Embryonic facial prominence (tissue), 1 donor: Measurements from ENCODE around the gene TMX3.

Experiments used
- DNase-seq: peaks from one replicate; pipeline ENCODE4 v3.0.0-alpha.2; 2016; ENCODE audit errors: extremely low spot score

Gene TMX3

DNA sequence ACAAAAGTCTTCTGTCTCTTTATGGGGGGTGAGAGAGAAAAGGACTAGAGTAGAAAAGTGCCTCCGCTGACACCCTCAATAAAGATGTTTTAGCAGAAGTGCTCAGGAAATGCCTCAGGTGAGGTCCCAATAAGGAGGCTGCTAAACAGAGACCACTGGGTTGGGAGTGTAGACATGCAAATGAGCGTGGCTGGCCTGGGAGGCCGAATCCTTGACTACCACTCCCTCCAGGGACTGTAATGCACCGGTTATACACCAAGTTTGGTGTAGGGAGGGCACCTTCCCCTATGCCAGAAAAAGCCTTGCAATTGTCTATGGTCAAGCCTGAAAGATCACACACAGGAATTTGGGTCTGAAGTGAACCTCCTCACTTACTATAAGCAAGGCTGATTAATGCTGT is 1.8 kb downstream of the TMX3 start:
- DNase-seq: no peak

DNA sequence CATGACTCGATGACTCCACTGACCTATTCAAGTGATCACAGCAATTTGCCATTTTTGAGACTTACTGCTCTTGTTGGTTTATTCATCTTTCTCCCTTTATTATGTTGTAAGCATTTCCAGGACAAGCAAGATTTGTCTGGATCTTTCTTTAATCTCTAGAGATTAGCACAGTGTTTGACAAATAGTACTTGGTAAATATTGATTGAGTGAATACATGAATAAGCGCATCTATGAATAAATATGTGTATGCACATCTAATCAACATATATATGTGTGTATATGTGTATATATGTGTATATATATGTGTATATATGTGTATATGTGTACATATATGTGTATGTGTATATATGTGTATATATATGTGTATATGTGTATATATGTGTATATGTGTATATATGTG is 7.3 kb downstream of the TMX3 start:
- no peak for DNase-seq

DNA sequence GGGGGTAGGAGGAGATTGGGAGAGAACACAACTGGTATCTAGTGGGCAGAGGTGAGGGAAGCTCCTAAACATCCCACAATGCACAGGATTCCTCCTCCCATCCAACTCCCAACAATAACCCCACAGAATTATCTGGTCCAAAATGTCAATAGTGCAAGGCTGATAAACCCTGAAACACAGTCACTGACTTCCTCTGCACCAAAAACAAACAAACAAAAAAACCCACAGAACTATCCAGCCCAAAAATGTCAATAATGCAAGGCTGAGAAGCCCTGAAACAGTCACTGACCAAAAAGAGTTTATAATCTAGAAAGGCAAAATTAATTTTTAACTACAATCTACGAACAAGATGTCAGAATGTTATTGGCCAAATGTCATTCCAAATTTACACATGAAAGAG is 9.8 kb downstream of the TMX3 start:
- no peak for DNase-seq

DNA sequence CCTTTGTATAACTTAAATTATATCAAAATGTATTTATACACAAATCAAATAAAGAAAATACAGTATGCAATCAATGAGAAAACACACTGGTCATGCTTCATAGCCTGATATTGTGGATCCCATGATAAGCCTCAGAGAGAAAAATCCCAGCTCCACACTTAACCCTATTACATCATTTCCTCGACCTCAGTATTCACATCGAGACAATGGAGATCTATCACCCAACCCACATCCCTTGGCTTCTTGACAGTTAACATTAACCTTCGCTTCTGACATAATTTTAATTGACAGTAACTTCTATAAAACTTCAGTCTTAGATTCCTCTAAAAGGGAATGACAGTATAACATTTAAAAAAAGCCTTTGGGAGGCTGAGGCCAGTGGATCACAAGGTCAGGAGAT is 11.6 kb downstream of the TMX3 start:
- no peak for DNase-seq

DNA sequence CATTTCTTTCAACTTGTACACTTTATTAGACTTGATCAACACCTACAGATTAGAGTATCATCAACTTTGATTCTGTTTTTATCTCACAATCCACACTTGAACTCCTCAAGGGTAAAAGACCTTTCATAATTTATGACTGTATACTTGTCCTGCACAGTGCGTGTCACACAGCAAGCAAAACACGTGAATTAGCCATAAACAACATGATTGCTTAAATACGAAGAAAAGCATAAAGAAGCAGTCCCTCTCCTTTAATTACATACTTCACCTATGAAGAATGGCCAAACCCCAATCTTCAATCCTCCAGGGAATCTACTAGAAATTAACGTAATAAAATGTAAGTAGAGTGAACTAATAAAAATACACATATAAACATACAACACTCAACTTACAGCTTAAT is 13.6 kb downstream of the TMX3 start:
- DNase-seq: no peak

DNA sequence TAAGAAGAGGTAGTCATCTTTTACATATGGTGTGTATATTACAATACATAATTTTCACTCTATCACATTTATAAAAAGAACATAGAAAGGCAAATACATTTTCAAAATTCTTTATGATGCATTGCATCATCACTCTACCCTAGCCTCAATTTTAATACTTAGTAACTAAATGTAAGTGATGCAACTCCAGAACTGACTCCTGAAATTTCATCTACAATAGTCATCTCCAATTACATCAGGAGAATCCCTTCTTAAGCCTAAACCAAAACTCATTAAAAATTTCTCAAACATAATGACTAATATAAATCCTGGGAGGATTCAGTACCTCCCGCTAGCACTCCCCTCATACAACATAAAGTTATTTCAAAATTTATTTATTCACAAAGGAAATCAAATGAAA is 15.9 kb downstream of the TMX3 start:
- no peak for DNase-seq

DNA sequence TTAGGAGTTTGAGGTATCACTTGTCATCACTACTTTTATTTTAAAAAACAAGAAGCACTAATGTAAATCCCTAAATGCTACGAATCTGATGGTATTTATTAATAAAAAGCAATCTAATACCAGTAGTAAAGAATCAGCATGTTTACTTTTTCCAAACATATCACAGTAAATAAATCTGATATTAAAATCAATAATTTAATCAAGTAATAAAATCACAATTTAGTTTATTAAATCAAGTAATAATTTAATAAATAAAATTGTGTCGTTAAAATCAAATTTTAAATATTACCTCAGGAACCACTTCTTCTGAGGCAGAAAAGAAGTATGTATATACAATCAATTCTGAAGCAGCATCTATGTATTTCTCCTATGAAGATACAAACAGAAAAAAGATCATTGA is 18.0 kb downstream of the TMX3 start:
- DNase-seq: no peak

DNA sequence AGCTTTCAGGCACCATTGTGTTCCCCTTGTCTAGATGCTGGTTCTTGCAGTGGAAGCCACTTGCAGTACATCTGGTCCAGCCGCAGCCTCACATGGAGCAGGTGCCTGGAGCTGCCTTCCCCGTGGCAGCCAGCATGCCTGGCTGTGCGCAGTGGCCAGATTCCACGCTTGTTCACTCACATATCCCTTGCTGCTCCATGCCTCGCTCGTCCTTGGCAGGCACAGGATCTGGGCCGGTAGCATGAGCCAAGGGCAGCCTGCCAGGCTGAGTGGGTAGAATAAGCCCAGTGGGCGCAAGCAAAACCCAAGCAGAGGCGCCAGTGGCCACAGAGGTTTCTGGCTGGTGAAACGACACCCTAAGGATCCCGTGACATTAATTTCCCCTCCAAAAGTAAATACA is 20.6 kb downstream of the TMX3 start:
- no peak for DNase-seq

DNA sequence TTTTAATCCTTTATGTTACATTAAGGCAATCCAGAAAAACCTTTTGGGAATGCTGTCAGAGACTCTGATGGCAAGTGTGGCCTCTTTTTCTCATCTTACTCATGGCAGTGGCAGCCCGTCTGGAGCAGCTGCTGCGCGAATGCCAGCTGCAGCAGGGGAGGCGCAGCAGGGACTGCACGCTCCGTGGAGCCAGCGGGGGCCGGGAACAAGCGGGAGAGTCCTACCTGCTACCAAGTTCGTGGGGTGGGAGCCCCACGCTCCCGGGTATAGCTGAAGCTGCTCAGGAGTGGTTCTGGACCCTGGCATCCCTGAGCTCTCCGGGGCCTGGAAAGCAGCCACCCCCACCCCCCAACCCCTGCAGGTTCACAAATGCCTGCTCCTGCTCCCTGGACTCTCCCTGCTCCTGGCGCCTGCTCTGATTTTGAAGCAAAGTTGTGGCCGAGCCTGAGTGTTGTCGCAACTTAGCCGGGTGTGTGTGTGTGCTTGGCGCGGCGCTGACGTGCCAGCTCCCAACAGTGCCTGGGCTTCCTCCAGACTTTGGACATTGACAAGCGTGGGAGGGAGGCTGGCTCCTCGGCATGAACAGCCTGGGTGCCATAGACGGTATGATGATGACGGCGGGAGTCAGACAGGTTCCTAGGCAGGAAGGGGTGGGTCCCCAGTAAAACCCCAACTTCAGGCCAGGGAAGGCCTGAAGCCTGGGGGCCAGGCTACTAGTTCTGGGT is 21.7 kb downstream of the TMX3 start:
- no peak for DNase-seq

DNA sequence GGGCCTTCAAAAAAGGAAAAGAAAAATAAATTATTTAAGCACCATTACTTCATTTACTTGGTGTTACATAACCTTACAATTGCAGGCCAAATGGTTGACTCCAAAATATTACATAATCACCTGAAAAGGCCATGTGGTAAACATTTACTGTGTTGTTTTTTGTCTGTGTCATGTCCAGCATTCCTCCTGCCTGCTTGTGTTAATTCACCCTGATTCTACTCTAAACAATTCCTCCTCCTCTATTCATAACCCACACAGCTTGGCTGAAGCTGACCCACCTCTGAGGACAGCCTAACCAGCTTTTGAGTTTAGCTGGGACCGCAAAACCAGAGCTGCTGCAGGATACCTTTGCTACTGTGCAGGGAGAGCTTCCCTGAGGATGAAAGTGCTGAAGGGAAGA is 35.4 kb downstream of the TMX3 start:
- DNase-seq: no peak

DNA sequence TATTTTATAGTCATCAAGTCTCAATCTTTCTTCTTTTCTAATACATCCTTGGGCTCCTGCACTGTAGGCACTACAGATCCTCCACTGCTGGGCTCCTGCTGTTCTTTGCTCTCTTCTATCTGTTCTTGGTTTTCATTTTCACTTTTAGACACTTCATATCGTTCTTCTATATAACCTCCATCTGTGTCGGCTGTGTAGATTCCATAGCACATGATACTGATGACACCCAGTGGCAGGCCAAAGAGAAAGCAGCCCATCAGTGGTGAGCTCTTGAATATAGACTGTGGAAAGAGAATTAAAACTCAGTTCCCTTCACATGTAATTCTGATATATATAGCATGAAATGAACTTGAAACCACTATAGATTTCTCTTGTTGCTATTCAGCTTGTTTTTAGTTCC is 38.0 kb downstream of the TMX3 start:
- DNase-seq: no peak

DNA sequence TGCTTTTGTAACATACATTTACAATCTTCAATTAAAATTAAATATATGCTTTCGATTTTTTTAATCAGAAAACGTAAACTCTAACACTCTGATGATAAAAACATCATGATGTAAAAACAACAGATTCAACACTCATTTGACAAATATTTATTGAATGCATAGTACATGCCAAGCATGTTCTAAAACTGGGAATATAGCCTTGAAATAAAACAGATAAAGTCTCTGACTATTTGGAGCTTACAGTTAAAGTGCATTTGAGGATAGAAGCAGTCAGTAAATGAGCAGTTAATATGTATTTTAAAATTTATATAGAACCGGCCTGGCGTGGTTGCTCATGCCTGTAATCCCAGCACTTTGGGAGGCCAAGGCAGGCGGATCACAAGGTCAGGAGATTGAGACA is 47.8 kb downstream of the TMX3 start:
- no peak for DNase-seq

DNA sequence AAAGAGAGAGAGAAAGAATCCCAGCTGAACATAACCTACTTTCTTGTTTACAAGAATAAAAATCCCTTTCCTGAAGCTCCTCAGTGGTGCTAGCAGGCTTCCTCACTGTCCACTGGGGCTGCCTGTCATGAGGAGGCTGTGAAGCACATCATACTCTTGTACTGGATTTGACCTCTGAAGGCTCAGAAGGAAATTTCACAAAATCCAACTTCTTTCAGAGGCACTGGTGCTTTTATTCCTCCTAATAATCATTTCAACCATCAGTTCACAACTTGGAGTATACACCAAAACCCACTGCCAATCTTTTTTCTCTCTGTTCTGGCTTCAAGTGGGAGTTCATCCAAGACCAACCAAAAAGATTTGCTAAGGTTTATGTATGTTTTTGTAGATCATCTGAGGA is 48.5 kb downstream of the TMX3 start:
- DNase-seq: no peak

DNA sequence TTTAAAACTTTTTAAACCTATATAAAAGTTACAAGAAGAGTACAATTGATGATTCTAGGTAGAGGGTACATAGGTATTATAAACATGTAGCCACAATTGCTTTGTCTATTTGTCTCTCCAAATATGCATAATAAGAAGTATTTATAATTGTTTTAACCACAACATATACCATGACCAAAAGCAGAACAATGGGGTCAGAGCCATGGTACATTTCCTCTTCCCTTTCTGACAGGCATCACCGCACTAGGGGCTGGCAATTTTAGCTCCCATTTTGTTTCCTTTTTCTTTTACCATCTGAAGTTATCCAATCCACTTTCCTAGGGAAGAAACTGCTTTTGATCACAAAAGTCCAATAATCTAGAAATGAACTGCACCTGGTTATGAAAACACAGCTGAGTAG is 49.3 kb downstream of the TMX3 start:
- DNase-seq: no peak

DNA sequence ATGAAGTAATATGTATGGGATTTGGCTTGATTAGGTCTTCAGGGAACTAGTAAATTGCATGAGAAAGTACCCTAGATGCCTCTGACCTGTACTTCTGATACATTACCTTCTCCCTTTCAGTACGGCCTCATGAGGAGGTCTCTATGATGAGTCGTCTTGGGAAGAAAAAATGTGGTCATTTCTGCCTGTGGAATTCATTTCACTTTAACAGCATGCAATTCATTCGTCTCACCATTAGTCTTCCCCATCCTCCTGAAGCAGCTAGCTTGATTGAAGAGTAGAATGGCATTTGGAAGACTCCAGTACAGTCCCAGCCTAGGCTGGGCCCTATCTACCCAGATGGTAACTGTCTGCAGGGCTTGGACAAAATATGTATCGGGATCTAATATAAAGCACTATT is 52.2 kb downstream of the TMX3 start:
- no peak for DNase-seq

DNA sequence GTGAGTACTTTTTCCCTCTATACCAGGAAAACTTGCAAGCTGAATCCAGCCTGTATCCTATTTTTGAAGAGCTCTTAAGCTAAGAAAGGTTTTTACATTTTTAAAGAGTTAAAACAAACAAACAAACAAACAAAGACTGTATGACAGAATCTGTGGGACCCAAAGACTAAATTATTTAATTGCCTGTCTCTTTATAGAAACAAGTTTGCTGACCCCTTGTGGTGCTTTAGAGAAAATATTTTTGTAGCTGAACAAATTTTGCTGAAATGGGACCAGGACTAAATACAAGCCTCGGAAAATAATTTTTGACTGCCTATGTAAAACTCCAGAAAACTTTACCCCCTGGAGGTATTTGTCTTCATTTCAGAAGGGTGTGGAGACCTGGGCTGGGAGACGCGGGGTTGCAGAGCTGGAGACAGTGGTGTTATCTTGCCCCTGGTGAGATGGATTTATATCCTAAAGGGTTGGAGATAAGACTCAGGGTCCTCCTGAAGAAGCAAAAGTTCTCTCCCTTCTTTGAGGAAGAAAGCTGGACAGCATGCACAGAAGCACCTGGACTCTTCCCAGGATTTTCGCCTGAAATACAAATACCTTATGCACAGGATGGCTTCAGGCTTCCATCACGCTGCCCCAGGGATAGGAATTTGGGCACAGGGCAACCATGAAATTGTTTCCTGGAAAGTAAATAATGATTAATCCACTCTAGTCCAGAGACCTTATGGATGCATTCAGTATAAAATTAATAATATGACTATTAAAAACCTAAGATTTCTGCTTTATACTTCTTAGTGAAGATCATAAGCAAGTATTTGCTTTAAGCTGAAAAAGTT is 54.3 kb downstream of the TMX3 start:
- DNase-seq: peak; percentile 9

DNA sequence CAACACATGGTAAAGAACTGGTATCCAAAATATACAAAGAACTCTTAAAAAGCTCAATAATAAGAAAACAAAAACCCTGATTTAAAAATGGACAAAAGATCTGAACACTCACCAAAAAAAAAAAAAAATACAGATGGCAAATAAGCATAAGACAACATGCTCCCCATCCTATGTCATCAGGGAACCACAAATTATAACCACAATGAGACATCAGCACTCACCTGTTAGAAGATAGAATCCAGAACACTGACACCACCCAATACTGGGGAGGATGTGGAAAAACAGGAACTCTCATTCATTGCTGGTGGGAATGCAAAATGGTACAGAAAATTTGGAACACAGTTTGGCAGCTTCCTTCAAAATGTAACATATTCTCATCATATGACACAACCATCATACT is 66.7 kb downstream of the TMX3 start:
- DNase-seq: no peak

DNA sequence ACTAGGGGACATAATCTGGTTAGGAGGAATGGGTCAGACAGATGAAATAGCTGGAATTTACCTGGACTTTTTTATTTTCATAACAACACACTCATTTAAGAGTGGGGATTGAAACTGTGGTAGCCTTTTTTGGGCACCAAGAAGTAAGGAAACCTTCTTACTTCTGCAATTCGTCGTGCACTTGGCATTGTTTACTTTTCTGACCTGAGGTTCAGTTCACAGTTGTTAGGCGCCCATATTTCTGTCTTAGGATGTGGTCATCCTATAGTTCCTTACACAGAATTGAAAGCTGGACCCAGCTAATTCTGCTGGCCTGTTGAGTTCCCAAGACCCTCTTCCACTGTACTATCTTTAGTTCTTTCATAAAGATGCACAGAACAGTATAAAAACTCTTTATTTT is 72.9 kb downstream of the TMX3 start:
- no peak for DNase-seq

DNA sequence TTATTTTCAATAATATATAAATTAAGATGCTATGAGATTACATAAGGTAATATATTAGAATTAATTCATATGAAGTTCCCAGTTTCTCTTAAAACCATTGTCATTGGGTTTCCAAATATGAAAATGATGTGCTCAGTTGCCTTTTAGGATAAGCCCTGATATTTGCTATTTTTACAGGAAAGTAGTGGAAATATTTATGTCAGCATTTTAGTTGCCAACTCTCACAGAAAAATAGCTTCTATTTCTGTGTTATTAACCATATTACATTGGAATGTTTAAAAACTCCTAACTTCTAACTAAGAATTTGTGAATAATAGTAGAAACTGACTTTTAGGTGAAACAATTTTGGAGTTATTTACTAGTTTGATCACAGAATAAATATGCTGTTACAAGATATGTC is 74.0 kb downstream of the TMX3 start:
- DNase-seq: no peak

DNA sequence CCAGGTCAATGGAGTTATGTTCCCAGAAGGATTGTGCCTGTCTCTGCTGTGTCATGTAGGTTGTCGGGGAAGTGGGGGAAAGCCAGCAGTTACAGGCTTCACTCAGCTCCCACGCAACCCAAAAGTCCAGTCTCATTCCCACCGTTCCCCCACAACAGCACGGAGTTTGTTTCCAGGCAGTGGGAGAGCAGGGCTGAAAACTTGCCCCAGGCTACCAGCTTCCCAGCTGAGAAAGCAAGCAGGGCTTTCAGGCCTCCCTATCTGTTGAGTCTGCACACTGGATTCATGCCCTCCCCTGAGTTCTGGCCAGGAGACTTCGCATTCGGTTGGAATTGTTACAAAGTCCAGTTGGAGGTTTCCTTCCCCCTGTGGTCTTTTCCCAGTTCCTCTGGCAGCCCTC is 76.3 kb downstream of the TMX3 start:
- no peak for DNase-seq

DNA sequence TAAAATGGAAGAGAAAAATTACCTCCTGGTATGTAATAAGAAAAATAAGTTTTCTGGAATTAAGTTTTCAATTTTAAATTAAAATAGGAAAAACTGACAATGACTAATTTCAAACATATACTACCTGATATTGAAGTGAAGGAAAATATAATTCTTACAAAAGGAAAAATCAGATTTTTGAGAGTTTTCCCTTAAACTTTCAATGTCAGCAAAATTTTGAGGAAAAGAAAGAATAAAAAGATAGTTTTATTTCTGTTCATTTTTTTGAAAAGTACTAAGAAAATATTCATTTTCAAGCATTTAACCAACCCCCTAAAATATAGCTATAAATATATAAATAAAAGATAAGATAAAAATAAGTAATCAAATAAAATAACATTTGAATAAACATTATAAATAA is 87.1 kb downstream of the TMX3 start:
- DNase-seq: no peak
